NOMO-1 (cell line): ENCODE measurements around the gene PHACTR1.

ENCODE experiments used
- DNase-seq, 2 experiments: peaks; one replicate each; lab custom pipeline; 2025; ENCODE audit not compliant: unreplicated experiment in 2 of 2; lab: John Stamatoyannopoulos, UW

The PHACTR1 gene

DNA sequence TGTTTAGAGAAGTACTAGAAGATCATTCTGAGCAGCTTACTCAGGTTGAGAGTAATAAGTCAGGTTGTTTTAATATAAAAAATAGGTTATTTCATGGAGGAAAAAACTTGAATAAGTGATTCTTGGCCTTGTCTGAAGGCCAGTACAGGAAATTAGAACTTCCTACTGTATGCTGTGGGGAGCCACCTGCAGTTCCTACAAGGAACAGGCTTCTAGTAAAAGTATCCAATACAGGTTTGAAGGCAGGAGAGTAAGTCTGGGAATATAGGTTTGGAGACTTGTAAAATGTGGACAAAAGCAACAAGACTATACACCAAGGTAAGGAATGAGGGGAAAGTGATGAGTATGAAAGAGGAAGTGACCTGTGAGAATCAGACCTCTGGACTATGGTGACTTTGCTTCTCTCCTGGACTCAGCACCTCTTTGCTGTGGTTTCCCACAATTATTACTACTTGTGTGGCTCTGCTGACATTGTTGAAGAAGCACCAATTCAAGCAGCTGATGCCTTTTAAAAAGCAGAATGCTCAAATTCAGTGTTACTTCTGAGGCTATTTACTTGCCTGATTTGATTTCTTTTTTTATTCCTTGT, 333.2 kb downstream of the PHACTR1 start:
- DNase-seq: no peak

DNA sequence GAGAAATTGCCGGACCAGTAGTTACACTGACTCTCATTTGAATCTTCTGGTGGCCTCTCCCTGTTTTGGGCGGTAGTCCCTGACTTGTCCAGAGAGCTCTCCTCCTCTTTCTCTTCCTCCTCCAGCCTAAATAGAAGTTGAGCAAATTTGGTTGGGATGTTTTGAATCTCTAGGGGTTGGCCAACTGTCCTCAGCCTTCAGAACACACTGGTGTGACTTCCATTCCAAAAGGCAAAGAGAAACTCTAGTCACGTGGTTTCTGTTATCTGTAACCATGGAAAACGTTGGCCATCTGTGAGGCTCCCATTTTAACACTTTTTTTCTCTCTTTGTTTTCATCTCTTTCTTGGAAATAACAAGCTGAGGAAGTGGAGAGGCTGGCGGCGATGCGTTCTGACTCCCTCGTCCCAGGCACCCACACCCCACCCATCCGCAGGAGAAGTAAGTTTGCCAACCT, 336.5 kb downstream of the PHACTR1 start:
- no peak for DNase-seq

DNA sequence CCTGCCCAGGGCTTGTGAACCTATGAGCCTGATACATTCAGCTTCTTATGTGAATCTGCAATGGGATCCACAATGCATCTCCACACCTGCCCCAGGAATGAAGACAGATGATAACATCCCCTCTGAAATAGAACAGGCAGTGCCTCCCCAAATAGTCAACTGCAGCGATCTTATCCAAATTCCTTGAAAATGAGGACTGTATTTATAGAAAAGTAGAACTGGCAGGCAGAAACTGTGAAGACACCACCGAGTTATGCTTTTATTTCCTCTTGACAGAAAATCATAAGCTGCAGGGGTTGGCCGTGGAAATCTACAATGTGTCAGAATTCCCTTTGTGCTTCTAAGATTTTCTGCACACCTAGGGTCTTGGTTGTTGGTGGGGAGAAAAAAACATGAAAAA, 341.5 kb downstream of the PHACTR1 start:
- DNase-seq: no peak

DNA sequence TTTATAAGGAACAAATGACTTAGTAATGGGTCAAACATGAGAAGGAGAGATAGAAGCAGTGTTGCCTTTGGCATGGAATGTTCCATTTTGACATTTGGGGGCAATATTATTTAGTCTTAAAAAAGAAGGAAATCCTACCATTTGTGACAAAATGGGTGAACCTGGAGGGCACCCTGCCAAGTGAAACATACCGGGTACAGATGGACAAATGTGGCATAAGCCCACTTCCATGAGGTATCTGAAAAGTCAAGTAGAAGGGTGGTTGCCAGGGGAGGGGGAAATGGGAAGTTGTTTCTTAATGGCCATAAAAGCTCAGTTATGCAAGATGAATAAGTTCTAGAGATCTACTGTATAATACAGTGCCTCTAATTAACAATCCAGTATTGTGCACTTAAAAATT, 342.5 kb downstream of the PHACTR1 start:
- no peak for DNase-seq

DNA sequence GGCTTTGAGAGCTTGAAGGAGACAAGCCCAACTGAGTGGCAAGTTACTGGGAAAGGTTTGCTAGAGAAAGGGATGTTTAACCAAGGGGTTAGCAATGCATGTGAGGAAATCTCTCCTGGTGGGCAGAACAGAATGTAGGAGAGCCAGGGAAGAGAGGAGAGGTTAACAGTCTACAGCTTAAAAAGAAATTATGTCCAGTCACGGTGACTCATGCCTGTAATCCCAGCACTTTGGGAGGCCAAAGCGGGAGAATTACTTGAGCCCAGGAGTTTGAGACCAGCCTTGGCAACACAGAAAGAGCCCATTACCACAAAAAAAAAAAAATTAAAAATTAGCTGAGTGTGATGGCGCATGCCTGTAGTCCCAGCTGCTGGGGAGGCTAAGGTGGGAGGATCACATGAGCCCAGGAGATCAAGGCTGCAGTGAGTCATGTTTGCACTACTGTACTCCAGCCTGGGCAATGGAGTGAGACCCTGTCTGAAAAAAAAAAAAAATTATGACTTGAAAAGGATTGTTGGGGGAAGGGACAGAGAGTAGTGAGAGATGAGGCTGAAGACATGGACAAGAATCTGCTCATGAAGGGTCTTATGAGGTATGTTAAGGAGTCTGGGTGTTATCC, 346.8 kb downstream of the PHACTR1 start:
- no peak for DNase-seq

DNA sequence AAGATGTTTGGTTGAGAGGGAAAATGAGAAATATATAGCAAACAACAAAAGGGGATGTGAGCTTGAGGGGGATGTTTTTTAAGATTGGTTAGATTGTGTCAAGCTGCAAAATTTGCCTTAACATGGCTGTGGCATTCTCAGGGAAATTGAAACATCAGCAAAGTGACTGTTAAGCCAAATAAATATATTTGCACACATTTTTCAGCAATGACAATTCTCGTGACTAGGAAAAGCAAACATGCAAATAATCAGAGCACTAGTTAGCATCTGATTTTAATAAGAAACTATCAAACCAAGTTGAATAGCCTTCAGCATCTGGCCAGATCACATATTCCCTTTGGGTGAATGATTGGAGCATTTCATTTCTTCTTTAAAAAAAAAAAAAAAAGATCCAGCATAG, 349.0 kb downstream of the PHACTR1 start:
- DNase-seq: no peak

DNA sequence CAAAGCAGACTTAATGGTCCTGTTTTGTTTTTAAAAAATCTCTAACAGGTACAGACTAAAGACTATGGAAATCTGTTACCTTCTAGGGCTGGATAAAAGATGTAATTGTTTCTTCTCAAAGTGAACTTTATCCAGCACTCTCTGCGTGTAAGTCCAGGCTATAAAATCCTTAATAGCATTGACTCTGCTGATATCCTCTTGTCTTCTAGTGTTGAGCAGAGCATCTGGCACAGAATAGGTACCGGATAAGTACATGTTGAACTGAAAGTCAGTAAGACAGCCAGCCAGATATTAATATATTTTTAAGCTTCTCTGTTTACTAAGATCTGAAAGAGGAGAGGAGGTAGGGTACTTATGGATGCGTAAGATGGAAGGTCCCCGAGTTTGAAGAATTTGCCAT, 349.5 kb downstream of the PHACTR1 start:
- no peak for DNase-seq

DNA sequence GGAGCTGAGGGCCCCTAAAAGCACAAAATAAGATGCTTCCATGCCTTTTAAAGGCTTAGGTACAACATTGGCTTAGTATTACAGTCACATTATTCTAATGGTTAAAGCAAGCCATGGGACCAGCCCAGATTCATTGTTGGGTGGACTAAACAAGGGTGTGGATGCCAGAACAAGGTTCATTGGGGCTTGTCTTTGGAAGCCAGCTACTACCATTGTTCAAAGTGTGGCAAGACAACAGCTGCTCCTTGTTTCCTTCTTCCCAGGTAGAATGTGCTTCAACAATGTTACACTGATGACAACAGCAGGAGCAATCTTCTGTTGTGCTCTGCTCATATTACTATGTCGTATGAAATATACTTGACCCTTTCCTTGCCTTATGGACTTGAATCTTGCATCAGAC, 350.3 kb downstream of the PHACTR1 start:
- DNase-seq: no peak

DNA sequence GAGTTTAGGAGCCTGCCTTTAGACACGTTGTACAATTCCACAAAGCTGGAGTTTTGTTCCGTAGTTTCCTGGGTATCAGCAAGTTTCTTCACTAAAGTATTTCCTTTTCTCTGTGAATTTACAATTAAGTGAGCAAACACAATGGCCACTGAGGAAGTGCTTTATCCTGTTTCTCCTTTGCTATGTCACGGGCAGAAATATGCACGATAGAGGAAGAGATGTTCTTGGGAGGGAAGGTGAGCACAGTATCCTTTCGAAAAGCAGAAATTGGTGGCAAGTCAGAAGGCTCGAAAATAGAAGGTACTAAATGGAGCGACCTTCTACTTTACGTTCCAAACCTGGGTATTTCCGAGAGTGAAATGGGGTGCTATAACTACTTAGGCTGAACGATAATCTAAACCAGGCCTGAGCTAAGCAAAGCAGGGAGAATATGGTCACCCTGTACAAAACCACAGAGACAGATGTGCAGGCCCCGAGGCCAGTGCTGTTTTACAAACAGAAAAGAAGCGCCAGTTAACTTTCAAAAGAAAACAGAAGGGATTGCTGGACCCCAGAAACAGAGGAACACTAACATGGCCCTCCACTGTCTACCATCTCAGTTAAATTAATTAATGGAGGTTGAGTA, 352.1 kb downstream of the PHACTR1 start:
- DNase-seq: peak; percentile 37 to 61

DNA sequence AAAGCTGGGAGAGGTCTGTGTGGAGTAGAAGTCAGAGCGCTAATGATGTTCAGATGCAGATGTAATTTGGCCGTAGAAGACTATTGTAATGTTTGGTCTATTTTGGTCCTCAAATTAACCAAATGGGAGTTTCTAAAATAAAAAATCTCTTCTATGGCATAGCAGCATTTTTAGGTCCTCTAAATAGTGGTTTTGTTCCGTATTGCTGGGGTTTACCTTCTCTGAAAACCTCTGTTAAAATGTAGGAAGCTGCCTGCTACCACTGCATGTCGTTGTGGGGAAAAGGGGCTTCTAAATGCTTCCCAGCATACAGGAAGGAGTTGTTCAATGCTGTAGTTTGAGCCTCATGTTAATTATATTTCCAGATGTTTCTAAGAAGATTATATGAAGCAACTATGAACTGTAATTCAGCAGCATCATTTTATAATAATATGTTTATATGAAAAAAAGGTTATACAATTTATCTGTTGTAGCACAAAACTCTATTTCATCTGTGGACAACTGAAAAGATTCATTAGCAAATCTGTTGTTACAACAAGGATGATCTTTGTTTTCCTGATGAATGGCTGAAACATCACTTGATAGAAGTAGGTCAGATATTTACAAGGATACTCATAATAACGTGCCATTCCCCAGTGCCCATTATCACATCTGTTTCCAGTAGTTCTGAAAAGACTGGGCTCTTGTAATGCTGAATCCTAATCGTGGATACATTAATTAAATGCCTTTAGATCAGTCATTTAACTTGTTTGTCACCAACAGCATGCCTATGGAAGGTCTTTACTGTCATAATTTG, 355.2 kb downstream of the PHACTR1 start:
- no peak for DNase-seq

DNA sequence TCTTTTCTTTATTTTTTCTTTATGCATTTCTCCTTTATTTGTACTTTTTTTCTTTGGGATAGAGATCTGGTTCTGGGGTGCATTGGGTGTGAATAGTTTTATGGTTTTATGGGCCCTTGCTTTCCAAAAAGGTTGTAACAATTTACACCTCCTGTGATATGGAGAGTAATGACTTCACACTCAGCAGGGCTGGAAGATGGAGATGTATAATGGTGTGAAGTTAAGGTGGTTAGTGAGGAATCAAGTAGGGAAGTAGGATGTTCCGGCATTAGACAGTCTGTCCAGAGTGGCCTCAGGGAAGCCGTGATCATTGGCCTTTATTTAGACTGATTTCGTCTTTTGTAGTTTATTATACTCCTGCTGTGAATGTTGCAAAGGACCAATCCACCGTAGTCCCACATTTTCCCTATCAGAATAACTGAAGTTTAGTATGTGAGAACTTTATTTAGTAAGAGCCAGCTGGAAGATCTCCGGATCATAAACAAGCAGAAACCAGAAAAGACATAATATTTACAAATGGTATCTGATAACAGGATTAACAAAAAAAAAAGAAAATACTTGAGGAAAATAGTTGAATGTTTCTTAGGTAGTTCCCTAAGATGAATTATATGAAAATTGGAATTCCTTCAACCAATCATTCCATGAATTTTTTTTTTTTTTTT, 356.2 kb downstream of the PHACTR1 start:
- no peak for DNase-seq

DNA sequence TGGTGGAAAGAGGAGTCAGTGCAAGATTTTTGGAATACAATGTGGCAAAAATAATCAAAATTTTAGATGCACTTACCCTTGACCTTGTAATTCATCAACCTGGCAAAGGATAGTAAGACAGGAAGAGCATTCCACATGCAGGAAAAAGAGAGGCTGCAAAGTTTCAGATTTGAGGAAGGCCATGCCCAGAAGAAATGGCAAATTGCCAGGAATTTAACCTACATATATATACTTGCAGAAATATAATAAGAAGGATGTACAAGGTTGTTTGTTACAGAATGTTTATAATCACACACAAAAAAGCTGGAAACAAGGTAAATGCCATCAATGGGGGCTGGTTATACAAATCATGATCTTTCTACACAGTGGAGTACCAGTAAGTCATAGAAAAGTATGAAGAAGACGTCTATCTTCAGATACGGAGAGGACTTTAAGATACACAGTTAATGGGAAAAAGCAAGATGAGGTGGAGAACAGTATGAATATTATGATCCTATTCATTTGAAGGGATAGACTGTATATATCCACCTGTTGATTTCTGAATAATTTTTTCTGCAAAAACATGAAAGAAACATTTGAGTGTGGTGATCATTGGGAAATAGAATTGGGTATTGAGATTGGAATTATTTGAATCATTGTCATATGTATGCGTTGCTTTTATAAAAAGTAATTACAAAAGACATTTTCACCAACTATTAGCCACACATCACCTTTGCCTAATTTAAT, 358.0 kb downstream of the PHACTR1 start:
- no peak for DNase-seq

DNA sequence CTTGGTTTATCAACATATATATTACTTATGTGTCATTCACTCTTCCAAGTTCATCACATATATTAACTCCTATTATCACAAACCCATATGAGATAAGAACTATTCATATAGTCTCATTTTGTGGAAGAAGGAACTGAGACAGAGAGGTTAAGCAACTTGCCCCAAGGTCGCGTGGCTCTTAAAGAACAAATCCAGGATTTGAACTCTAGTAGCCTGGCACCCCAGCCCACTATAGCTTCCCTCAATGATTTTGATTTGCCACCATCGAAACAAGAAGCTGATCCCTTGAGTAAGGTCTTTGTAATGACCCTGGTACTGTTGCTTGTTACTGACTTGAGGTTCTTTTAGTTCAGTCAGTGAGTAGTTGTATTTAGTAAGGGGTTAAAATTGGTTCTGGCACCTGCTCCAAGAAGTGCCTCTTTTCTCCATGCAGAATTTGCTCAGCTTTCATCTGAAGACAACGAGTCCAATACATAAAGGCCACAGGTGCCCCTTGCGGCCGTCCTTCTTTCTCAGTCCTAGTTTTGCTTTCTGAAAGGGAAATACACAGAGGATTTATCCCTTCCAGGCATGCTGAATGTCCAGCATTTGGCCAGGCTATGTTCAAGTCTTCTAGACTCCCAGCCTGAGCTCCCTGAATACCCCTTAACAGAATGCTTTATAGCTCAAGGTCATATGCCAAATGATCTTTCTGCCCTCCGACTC, 358.7 kb downstream of the PHACTR1 start:
- peak in 1 of 2 experiments; percentile 29 for DNase-seq

DNA sequence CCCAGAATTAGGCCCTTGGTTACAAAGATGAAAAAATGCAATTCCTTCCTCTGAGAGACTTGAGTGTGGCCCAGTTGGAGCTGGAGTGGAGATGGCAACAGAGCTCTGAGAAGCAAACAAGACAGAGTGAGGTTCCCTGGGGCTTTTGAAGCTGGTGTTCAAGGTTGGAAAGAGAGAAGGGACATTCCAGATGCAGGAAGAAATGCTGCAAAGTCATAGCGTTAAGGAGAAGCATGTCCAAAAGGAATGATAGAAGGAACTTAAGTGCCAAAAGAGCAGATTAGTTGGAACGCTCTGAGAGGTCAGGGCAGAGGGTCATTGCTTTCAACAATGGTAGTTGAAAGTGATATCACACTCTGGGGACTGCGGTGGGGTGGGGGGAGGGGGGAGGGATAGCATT, 360.0 kb downstream of the PHACTR1 start:
- DNase-seq: no peak

DNA sequence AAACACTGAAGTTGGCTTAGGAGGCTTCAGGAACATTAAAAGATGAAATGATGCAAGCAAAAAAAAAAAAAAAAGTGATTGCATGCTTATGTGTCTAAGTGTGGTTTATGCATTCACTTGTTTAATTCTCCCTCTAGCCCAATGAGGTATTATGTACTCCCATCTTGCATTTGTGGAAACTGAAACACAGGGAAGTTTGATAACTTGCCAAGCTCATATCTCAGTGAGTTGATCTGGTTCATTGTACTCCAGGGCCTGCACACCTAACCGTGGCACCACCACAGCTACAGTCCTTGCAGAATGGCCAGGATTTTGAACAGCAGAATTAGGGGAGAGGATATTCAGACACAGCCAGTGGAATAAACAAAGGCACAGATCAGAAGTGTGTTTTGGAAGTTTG, 360.6 kb downstream of the PHACTR1 start:
- DNase-seq: no peak

DNA sequence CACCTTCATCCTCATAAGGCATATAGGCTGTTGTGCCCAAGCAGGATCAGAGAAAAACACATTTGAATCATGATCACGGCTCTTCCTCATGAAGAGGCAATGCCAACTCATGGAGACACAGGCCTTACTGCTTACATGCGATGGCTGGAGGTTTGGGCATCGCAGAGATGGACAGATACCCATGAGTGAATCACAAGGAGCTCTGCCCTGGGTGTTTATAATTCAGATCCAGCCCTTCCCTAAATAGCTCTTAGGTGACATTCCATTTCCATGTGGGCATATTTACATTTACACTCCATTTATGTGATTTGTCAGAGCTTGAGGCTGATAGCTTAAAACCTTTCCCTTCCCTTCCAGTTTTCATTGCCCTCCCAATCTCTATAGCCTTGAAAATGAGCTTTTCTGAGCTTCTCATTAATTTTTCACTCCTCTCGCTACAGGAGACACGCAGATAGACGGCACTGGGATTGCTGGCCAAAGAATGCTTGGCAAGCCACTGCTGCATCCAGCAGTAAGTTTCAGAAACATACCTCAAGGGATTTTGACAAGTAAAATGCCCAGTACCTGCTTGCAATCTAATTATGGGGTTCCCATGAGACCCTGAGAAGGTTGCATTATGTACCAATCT, 362.6 kb downstream of the PHACTR1 start:
- no peak for DNase-seq

DNA sequence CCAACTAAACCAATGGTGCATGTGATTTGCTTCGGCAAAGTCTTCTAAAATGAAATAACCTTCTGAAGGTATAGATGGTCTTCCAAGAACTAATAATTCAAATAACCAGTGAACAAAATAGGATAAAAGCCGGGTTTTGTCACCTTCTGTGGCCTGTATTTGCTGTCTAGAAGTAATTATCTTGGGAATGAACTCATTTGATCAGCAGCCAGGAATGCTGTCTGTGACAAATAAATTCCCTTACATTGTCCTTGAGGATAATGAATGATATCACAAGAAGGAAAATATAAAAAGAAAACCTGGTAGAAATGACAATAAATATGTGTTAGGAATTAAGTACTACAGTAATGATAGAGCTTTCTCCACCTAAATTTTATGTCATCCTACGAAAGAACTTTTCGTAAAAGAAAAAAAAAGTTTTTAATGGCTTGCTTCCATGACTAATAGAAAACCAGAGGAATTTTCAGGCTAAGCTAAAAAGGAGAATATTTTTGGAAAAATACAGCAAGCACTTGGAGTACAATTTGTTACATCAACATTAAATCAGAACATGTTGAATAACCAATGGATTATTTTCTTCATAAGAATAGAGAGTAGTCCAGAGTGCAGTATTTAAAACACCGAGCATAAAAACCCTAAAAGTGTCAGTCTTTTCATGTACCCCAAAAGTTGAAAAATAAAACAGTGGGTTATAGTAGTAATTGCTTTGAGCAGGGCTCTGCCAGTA, 364.1 kb downstream of the PHACTR1 start:
- no peak for DNase-seq

DNA sequence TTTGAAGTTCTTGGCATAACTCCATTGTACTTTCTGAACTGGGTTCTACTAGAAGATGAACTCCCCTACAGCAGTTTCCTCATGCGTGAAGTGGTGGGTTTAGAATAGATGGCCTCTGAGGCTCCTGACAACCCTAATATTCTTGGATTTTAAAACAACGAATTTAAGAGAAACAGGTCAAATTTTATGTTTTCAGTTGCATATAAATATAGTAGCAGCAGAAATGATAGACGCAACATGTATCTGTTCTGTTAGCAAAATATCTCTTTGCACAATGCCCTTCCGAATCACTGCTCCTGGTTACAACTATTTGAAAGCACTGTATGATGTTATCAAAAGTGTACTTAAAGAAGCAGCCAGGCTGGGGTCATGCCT, 364.6 kb downstream of the PHACTR1 start:
- no peak for DNase-seq
